Breast epithelium (tissue), 4 donors: ENCODE measurements around the gene CORO2B. TPM values are rescaled to one million over a fixed set of nuclear protein-coding genes. Genes with fewer than 3 reads are reported as not detected.
A peak's percentile ranks its signal among the peaks of the same experiment; 100 is the strongest.

Experiments used
- DNase-seq, 2 donors: peaks; one replicate each; pipeline ENCODE4 v3.0.0-alpha.2; 2019; ENCODE audit warnings: low spot score in 2 of 2
- H3K27ac ChIP-seq, 2 donors: fragments of 200-600 bp; sonication (generic) in 1 of 2; one replicate each; pipeline ENCODE4 v1.5.1; 2016 to 2019; ENCODE audit warnings: mild to moderate bottlenecking in 1 of 2
- H3K27me3 ChIP-seq, 2 donors: fragments of 200-600 bp; sonication (generic) in 1 of 2; one replicate each; pipeline versions ENCODE4 v1.5.1 to v1.6.0; 2017 to 2019; ENCODE audit warnings: control low read depth in 1 of 2, mild to moderate bottlenecking in 1 of 2
- H3K36me3 ChIP-seq: fragments of 200-600 bp; one replicate; pipeline ENCODE4 v1.5.1; 2019
- H3K4me1 ChIP-seq, 2 donors: fragments of 200-600 bp; sonication (generic); one replicate each; pipeline ENCODE4 v1.5.1; 2016 to 2019; ENCODE audit warnings: control low read depth in 1 of 2
- H3K4me3 ChIP-seq, 3 donors: fragments of 200-600 bp; sonication (generic); 1 replicate in 2 of 3; 2 replicates in 1 of 3; pipeline ENCODE4 v1.5.1; 2016 to 2019; ENCODE audit warnings: mild to moderate bottlenecking in 3 of 3, moderate library complexity in 2 of 3
- H3K9me3 ChIP-seq, 2 donors: fragments of 200-600 bp; sonication (generic) in 1 of 2; one replicate each; pipeline ENCODE4 v1.5.1; 2016 to 2019; ENCODE audit warnings: control low read depth in 1 of 2
- POLR2A ChIP-seq: fragments of 450-650 bp; IDR thresholded peaks from one replicate; pipeline ENCODE4 v1.6.1; 2016; ENCODE audit warnings: antibody characterized with exemption, mild to moderate bottlenecking, moderate library complexity
- POLR2AphosphoS5 ChIP-seq, 3 donors: sonication (generic); formaldehyde crosslinking; IDR thresholded peaks; one replicate each; pipeline ENCODE4 v1.6.1; 2017; ENCODE audit warnings: antibody characterized with exemption in 3 of 3
- intact Hi-C: fragments of 100-400 bp; cut with DNase I; formaldehyde crosslinking; loops from one replicate; pipeline ENCODE4 v1.15.1; 2023; ENCODE audit warnings: low total_unique reads
- total RNA-seq, 3 donors: library from RNA; depleted of rRNA; stranded (reverse); fragments of >200 nt; gene quantifications; one replicate each; pipeline ENCODE4 v1.1.0, GENCODE V29; 2016
- TF ChIP-seq, protein P1 (sequence below), 3 donors: fragments of 450-650 bp; IDR thresholded peaks; one replicate each; pipeline ENCODE4 v1.5.1; 2016 to 2017; ENCODE audit warnings: antibody characterized with exemption in 3 of 3, mild to moderate bottlenecking in 3 of 3, moderate library complexity in 3 of 3

CORO2B gene
- total RNA-seq, 3 donors from 2014 or later, result 2.9 to 11.2 (median 3.5) TPM

DNA sequence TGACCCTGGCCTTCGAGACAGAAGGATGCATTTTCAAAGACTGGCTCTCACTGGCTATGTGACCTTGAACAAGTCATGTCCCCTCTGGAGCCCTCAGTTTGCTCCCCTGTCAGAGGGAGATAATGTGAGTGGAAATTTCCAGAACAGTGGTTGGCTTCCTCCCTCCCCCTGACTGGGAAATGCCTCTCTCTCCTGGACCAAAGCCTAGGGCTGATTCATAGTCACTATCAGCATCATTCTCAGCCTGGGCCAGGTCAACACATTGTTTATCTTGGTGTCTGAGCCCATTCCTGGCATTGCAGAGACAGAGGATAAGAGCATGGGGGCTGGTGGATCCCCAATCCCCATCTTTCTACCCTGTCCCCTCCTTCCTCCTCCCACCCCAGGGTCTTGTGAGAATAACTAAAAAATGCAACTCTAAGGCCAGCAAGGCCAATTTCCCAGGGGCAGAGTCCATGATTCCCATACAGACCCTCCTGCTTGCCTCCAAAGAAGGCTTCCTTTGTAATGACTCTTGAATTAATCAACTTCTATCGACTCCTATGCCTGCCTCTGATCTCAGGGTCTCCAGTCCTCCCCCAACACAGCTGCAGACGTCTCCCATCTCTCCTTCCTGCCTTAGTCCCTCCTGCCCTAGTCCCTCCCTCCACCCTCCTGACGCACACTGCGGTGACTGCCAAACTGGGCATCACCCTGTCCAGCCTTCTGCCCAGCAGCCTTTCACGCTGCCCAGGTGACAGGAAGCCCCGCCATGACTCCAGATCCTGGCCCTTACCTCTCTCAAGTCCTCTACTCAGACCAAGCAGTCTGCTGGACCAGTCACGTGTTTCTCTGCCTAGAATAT, 35.4 kb upstream of the CORO2B start:
- DNase-seq, result peak in 1 of 2 donors; percentile 45
- H3K36me3 ChIP-seq, result no peaks in the 10 kb centered on the region
- no peaks in the 10 kb centered on the region for H3K27me3 ChIP-seq
- no peak for TF ChIP-seq POLR2A
- TF ChIP-seq POLR2AphosphoS5 (IDR thresholded peaks at IDR 0.05), result peak in 1 of 3 donors; percentile 20
- H3K27ac ChIP-seq, result peak overlapping the region in 1 of 2 donors; percentile 74
- no peak overlapping the region for H3K4me3 ChIP-seq
- no peaks in the 10 kb centered on the region for H3K4me1 ChIP-seq
- peaks cover 0 to 4% of the 10 kb centered on the region in 2 donors for H3K9me3 ChIP-seq
- intact Hi-C loops, result no loop called here

DNA sequence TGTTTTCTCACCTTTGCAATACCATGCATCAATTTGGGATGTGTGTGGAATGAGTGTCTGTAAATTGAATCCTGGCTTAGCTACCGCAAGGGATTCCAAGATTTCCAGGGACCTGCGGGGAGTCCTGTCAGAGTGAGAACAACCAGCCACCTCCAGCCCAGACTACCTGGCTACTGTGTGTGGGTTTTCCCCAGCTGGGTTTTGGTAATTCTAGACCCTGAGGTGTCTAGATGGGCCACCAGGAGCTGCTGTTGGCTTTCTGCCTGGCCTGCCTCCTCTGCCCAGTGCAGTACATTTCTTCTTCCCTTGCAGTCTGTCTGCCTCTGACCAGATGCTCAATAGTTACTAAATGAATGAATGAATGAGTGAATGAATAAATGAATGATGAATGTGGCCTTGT, 32.5 kb upstream of the CORO2B start:
- DNase-seq, result no peak
- Histone ChIP-seq H3K9me3 (no peaks in the 10 kb centered on the region), H3K36me3 (no peaks in the 10 kb centered on the region), H3K4me3 (no peak overlapping the region), H3K27me3 (no peaks in the 10 kb centered on the region), H3K27ac (no peak overlapping the region), H3K4me1 (no peaks in the 10 kb centered on the region)
- intact Hi-C loops, result no loop called here
- TF ChIP-seq POLR2AphosphoS5 (IDR thresholded peaks at IDR 0.05), result no peak
- TF ChIP-seq, protein P1, sequence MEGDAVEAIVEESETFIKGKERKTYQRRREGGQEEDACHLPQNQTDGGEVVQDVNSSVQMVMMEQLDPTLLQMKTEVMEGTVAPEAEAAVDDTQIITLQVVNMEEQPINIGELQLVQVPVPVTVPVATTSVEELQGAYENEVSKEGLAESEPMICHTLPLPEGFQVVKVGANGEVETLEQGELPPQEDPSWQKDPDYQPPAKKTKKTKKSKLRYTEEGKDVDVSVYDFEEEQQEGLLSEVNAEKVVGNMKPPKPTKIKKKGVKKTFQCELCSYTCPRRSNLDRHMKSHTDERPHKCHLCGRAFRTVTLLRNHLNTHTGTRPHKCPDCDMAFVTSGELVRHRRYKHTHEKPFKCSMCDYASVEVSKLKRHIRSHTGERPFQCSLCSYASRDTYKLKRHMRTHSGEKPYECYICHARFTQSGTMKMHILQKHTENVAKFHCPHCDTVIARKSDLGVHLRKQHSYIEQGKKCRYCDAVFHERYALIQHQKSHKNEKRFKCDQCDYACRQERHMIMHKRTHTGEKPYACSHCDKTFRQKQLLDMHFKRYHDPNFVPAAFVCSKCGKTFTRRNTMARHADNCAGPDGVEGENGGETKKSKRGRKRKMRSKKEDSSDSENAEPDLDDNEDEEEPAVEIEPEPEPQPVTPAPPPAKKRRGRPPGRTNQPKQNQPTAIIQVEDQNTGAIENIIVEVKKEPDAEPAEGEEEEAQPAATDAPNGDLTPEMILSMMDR (IDR thresholded peaks at IDR 0.05), result no peak
- TF ChIP-seq POLR2A, result no peak

DNA sequence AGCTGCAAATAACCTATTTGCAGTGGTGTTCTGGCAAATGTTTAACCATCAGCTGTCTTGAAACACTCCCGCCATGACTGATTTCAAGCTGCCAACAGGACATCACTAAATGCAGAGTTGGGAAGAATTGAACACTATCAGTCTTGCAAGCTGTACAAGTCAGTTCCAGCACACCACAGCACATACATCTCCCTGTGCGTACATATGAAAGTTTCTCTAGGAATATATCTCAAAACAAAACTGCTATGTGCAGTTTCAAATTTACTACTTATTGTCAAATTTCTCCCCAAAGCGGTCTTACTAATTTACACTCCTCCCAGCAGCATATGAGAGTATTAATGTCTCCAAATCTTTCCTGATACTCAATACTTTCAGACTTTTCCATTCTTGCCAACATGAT, 30.4 kb upstream of the CORO2B start:
- no peaks in the 10 kb centered on the region for H3K9me3 ChIP-seq
- H3K4me3 ChIP-seq, result no peak overlapping the region
- H3K36me3 ChIP-seq, result no peaks in the 10 kb centered on the region
- intact Hi-C loops, result no loop called here
- no peaks in the 10 kb centered on the region for H3K27me3 ChIP-seq
- no peak for DNase-seq
- H3K27ac ChIP-seq, result no peak overlapping the region
- no peaks in the 10 kb centered on the region for H3K4me1 ChIP-seq
- TF ChIP-seq, protein P1 (IDR thresholded peaks at IDR 0.05), result no peak
- no peak for TF ChIP-seq POLR2AphosphoS5 (IDR thresholded peaks at IDR 0.05)
- TF ChIP-seq POLR2A, result no peak

DNA sequence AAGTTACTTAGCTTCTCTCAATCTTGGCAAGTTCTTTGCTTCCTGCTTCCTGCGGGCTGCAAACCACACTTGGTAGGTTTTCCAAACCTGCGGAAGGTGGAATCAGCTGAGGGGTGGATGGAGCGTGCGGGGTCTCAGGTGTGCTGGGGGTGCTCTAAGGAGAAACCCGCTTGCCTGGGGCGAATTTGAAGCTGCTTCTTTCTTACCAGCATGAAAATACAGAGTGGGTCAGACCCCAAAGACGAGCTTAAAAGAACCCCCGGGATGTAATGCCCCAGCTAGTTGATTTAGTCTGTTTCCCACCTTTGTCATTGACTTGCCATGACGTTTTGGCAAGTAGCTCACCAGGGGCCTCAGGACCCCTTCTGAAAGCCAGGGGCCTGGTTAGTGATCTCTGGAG, 28.8 kb upstream of the CORO2B start:
- intact Hi-C loops, result loop anchor here (10.0 kb wide), 2 partner anchors 125 to 715 kb away; no protein-coding TSS in a partner anchor
- H3K27ac ChIP-seq, result no peak overlapping the region
- DNase-seq, result no peak
- no peaks in the 10 kb centered on the region for H3K27me3 ChIP-seq
- no peaks in the 10 kb centered on the region for H3K36me3 ChIP-seq
- no peak for TF ChIP-seq POLR2A
- no peaks in the 10 kb centered on the region for H3K4me1 ChIP-seq
- H3K9me3 ChIP-seq, result no peaks in the 10 kb centered on the region
- no peak overlapping the region for H3K4me3 ChIP-seq

DNA sequence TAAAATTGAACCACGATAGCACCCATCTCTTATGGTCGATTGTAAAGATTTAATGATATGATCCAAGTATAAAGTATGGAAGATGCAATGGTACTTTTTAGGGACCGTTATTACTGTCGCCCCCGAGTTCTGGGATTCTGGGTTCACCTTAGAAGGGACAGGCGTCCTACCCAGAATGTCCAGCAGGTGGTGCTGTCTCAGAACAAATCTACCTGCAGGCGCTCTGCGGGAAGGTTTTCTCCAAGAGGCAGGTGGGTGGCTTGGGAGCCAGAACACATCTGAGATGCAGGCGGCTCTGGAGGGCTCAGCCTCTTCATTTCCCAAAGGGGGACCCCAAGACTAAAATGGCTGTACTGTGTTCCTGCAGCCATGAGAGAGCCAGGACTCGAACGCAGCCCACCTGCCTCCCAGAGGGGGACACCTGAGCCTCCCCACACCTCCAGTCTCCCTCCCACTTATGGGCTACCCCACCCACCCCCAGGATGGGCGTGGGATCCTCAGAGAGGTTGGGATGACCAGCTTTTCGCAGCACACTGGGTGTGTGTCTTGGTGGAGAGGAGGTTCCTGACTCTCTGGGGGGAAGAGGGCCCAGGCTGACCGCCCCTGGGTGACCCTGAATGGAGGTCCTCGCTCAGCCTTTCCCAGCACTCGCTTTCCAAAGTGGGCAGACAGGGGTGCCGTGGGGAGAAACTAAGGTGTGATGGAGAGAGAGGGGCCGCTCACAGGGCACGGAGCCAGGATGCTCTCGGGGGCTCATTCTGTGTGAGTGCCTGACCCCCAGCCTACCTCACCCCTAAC, 28.1 kb upstream of the CORO2B start:
- intact Hi-C loops, result loop anchor here (10.0 kb wide), 2 partner anchors 124 to 716 kb away; no protein-coding TSS in a partner anchor
- TF ChIP-seq POLR2A (no peak), POLR2AphosphoS5 (IDR thresholded peaks at IDR 0.05) (no peak)
- TF ChIP-seq, protein P1 (IDR thresholded peaks at IDR 0.05), result peak; percentile 85 to 92 (median 85)
- Histone ChIP-seq H3K4me1 (no peaks in the 10 kb centered on the region), H3K4me3 (no peak overlapping the region), H3K9me3 (no peaks in the 10 kb centered on the region), H3K36me3 (no peaks in the 10 kb centered on the region), H3K27me3 (no peaks in the 10 kb centered on the region), H3K27ac (no peak overlapping the region)
- DNase-seq, result peak; percentile 67 to 76

DNA sequence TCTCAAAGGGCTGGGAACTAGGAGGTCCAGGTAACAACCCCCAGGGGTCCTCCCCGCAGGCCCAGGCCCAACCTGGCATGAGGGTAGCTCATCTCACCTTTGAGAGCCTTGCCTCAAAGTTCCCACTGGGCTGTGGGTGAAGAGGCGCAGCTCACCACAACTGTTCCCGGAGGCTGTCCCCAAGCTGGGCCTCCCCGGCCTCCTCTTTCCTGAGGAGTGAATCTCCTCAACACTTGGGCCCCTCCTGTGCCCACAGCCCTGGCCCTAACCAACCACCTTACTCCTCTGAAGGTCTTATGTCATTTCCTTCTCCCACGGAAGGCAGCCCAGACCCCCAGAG, 27.5 kb upstream of the CORO2B start:
- no peak overlapping the region for H3K4me3 ChIP-seq
- no peaks in the 10 kb centered on the region for H3K4me1 ChIP-seq
- TF ChIP-seq, protein P1 (IDR thresholded peaks at IDR 0.05), result no peak
- no peak for TF ChIP-seq POLR2AphosphoS5 (IDR thresholded peaks at IDR 0.05)
- no peak for TF ChIP-seq POLR2A
- no peak for DNase-seq
- H3K9me3 ChIP-seq, result no peaks in the 10 kb centered on the region
- H3K27me3 ChIP-seq, result no peaks in the 10 kb centered on the region
- H3K36me3 ChIP-seq, result no peaks in the 10 kb centered on the region
- H3K27ac ChIP-seq, result no peak overlapping the region
- intact Hi-C loops, result loop anchor here (10.0 kb wide), 2 partner anchors 124 to 716 kb away; no protein-coding TSS in a partner anchor
